Measurements from ENCODE around the gene TNFRSF8. TPM values are rescaled to one million over a fixed set of nuclear protein-coding genes. Genes with fewer than 3 reads are reported as not detected.
"Not testable (repeated sequence)": the region's sequence is repeated elsewhere in the genome, so short reads cannot be mapped to it uniquely, and the experiment has no call there.

TNFRSF8 gene
- total RNA-seq, 1 donor from 2014 or later = 33.2 TPM

DNA sequence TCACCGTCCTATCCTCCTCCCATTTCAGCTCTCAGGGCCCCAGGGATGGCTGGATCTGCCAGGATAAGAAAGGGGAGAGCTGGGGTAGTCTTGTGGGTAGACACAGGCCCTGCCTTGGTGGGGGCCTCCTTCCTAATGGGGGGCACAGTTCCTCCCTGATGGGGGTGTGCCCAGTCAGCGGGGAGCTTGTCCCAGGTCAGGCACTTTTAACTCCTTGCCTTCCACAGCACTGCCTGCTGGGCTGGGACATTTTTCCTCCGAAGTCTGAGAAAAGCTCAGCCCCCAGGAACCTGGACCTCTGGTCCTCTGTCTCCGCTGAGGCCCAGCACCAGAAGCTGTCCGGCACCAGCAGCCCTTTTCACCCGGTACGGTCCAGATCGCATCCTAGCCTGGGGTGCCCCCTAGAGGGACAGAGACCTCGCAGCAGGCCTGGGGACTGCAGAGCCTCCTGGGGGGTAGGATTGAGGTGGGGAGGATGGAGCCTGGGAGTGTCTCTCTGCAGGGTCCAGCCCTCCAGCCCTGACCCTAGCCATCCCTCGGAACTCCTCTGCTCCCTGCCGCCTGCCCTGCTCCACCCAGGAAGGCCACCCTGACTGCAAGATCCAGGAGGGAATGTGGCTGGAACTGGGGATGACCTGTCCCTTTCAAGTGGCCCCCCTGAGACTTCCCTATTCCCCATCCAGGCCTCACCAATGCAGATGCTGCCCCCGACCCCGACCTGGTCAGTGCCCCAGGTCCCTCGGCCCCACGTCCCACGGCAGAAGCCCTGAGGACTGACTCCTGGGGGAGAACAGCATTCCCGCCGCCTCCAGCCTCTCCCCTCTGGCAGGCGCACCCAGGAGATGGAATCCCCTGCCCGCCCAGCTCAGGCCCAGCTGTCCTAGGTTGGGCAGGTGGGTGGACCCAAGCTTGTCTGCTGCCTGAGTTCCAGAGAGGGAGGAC, 31.8 kb upstream of the TNFRSF8 start:
- no peak overlapping the region for H3K27ac Mint-ChIP-seq
- intact Hi-C loops (cut with micrococcal nuclease) = no loop called here
- no peak overlapping the region for H3K4me3 Mint-ChIP-seq
- H3K4me1 Mint-ChIP-seq = peaks cover 4% of the 10 kb centered on the region
- H3K27me3 Mint-ChIP-seq = no peaks in the 10 kb centered on the region
- H3K36me3 Mint-ChIP-seq (ENCODE audit: low read depth) = peaks cover 31% of the 10 kb centered on the region
- H3K9me3 Mint-ChIP-seq = no peaks in the 10 kb centered on the region
- DNase-seq = peak; percentile 85

DNA sequence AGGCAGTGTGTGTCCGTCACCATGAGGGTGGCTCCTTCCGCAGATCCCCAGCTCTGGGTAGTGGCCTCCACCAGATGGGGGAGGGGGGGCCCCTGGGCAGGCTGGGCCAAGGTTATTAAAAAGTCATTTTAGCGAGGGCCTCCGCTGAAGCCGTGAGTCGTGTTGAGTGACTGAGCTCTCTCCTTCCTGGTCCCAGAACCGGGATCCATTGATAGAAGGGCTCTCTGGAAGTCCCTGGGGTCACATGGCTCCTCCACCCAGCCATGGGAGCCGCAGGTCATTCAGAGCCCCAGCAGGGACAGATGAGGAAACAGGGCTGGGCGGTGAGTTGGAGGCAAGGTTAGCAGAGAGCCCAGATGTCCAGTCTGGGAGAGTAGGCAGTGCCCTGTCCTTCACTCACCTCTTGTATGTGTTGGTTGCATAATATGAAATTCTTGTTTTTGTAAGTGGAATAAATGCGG, 30.9 kb upstream of the TNFRSF8 start:
- Mint-ChIP-seq H3K36me3 (ENCODE audit: low read depth) (peaks cover 25% of the 10 kb centered on the region), H3K4me3 (no peak overlapping the region), H3K4me1 (no peaks in the 10 kb centered on the region), H3K27ac (no peak overlapping the region), H3K9me3 (no peaks in the 10 kb centered on the region), H3K27me3 (no peaks in the 10 kb centered on the region)
- intact Hi-C loops (cut with micrococcal nuclease) = no loop called here
- DNase-seq = no peak

GRCh38 chr1:12033441-12033840, 29.7 kb upstream of the TNFRSF8 start:
- H3K36me3 Mint-ChIP-seq (ENCODE audit: low read depth) = peaks cover 16% of the 10 kb centered on the region
- H3K9me3 Mint-ChIP-seq; intact Hi-C loops (cut with micrococcal nuclease); H3K27ac Mint-ChIP-seq; H3K4me1 Mint-ChIP-seq; H3K27me3 Mint-ChIP-seq; H3K4me3 Mint-ChIP-seq; DNase-seq: not testable (repeated sequence)

GRCh38 chr1:12034381-12034801, 28.7 kb upstream of the TNFRSF8 start:
- Mint-ChIP-seq H3K9me3 (no peaks in the 10 kb centered on the region), H3K4me1 (peaks cover 13% of the 10 kb centered on the region), H3K4me3 (no peak overlapping the region), H3K27me3 (no peaks in the 10 kb centered on the region), H3K36me3 (ENCODE audit: low read depth) (peaks cover 13% of the 10 kb centered on the region), H3K27ac (no peak overlapping the region)
- intact Hi-C loops (cut with micrococcal nuclease) = no loop called here
- DNase-seq = no peak

GRCh38 chr1:12035312-12035711, 27.8 kb upstream of the TNFRSF8 start:
- Mint-ChIP-seq H3K9me3 (no peaks in the 10 kb centered on the region), H3K4me1 (peaks cover 13% of the 10 kb centered on the region), H3K27ac (no peak overlapping the region), H3K36me3 (ENCODE audit: low read depth) (peaks cover 13% of the 10 kb centered on the region), H3K27me3 (no peaks in the 10 kb centered on the region), H3K4me3 (no peak overlapping the region)
- intact Hi-C loops (cut with micrococcal nuclease) = no loop called here
- DNase-seq = no peak

GRCh38 chr1:12037486-12038355, 25.4 kb upstream of the TNFRSF8 start:
- Mint-ChIP-seq H3K27ac (no peak overlapping the region), H3K36me3 (ENCODE audit: low read depth) (peaks cover 3% of the 10 kb centered on the region), H3K9me3 (no peaks in the 10 kb centered on the region), H3K4me3 (no peak overlapping the region), H3K27me3 (no peaks in the 10 kb centered on the region), H3K4me1 (peaks cover 16% of the 10 kb centered on the region)
- intact Hi-C loops (cut with micrococcal nuclease) = no loop called here
- DNase-seq = no peak

- Mint-ChIP-seq H3K4me1 (peaks cover 16% of the 10 kb centered on the region), H3K36me3 (ENCODE audit: low read depth) (peaks cover 3% of the 10 kb centered on the region), H3K9me3 (no peaks in the 10 kb centered on the region), H3K27me3 (no peaks in the 10 kb centered on the region), H3K27ac (peak overlapping the region; percentile 58), H3K4me3 (no peak overlapping the region)
- intact Hi-C loops (cut with micrococcal nuclease) = no loop called here
- no peak for DNase-seq
Observed at GRCh38 chr1:12038356-12039163, 24.5 kb upstream of the TNFRSF8 start.

DNA sequence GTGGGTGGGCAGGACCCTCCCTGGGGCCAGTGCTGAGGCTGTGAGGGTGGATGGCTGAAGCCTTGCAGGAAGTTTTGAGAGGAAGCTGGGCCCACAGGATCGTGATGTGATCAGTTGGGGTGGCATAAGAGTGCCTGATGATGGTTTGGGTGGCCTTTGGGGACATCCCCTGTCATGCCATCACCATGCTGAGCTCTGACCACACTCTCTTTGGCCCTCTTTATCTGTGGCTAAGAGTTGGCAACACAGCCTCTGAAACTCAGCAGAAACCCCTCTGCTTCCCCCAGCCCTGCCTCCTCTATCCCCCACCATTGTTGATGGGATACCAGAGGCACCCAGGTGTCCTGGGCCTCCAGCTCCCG, 24.0 kb upstream of the TNFRSF8 start:
- no peak overlapping the region for H3K27ac Mint-ChIP-seq
- intact Hi-C loops (cut with micrococcal nuclease) = no loop called here
- no peaks in the 10 kb centered on the region for H3K9me3 Mint-ChIP-seq
- no peak for DNase-seq
- H3K4me1 Mint-ChIP-seq = peaks cover 19% of the 10 kb centered on the region
- H3K4me3 Mint-ChIP-seq = no peak overlapping the region
- peaks cover 3% of the 10 kb centered on the region for H3K36me3 Mint-ChIP-seq (ENCODE audit: low read depth)
- peaks cover 1% of the 10 kb centered on the region for H3K27me3 Mint-ChIP-seq

DNA sequence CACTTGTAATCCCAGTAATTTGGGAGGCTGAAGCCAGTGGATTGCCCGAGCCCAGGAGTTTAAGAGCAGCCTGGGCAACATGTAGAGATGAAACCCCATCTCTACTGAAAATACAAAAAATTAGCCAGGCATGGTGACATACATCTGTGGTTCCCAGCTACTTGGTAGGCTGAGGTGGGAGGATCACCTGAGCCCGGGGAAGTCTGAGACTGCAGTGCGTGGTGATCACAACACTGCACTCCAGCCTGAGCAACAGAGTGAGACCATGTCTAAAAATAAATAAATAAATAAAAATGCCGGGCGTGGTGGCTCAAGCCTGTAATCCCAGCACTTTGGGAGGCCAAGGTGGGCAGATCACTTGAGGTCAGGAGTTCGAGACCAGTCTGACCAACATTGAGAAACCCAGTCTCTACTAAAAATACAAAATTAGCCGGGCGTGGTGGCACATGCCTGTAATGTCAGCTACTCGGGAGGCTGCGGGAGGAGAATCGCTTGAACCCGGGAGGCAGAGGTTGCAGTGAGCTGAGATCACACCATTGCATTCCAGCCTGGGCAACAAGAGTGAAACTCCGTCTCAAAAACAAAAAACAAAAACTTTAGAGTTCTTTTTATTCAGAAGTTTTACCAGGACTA, 23.2 kb upstream of the TNFRSF8 start:
- not testable (repeated sequence) for H3K4me3 Mint-ChIP-seq; DNase-seq; H3K9me3 Mint-ChIP-seq; H3K27me3 Mint-ChIP-seq; H3K36me3 Mint-ChIP-seq (ENCODE audit: low read depth)
- Mint-ChIP-seq H3K27ac (peak overlapping the region; percentile 29), H3K4me1 (peaks cover 26% of the 10 kb centered on the region)
- intact Hi-C loops (cut with micrococcal nuclease) = loop anchor here (1.0 kb wide), 1 partner anchor 23 kb away; the partner anchor contains the start of gene TNFRSF8

DNA sequence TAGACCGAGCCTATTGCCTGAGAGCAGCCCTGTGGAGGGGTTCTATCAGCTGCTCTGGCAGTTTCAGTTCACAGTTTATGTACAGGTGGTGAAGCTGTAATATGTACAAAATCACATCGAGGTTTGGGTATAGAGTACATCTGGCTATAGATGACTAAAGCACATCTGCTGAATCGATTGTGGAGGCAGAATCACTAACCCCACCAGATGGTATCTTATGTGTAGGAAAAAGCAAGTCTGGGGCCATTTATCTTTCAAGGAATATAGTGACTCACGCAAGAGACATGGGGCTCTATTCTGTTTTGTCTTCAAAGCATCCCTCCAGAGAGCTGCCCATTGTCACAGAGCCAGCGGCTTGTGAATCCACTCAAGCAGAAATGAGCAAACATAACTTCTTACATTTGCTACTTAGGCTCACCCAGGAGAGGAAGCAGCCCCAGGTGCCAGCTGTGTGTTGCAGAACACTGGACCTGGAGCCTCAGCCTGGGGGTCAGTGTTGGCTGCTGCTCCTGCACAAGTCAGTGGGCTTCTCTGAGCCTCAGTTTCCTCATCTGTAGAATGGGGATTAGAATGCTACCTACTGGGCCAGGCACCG, 22.5 kb upstream of the TNFRSF8 start:
- Mint-ChIP-seq H3K4me3 (no peak overlapping the region), H3K9me3 (no peaks in the 10 kb centered on the region), H3K4me1 (peaks cover 26% of the 10 kb centered on the region), H3K36me3 (ENCODE audit: low read depth) (peaks cover 3% of the 10 kb centered on the region), H3K27ac (peak overlapping the region; percentile 29), H3K27me3 (peaks cover 3% of the 10 kb centered on the region)
- DNase-seq = no peak
- intact Hi-C loops (cut with micrococcal nuclease) = loop anchor here (1.0 kb wide), 1 partner anchor 23 kb away; the partner anchor contains the start of gene TNFRSF8

DNA sequence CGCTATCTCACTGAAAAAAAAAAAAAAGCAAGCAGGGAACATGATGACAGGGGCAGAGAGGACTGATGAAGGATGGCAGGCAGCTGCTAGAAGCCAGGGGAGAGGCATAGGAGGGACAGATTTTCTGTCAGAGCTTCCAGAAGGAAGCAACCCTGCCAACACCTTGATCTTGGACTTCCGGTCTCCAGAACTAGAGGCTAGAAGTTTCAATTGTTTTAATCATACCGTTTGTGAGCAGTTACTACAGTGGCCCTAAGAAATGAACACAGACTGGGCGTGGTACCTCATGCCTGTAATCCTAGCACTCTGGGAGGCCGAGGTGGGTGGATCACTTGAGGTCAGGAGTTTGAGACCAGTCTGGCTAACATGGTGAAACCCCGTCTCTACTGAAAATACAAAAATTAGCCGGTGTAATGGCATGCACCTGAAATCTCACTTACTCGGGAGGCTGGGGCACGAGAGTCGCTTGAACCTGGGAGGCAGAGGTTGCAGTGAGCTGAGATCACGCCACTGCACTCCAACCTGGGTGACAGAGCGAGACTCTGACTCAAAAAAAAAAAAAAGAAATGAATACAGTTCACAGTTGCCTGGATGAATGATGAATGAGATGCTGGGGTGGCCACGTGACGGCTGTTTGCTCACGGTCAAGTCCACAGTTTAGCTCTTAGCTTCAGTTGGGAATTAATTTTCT, 18.8 kb upstream of the TNFRSF8 start:
- H3K9me3 Mint-ChIP-seq; H3K27me3 Mint-ChIP-seq; H3K36me3 Mint-ChIP-seq (ENCODE audit: low read depth); DNase-seq; H3K4me3 Mint-ChIP-seq; intact Hi-C loops (cut with micrococcal nuclease): not testable (repeated sequence)
- peak overlapping the region; percentile 41 for H3K27ac Mint-ChIP-seq
- peaks cover 20% of the 10 kb centered on the region for H3K4me1 Mint-ChIP-seq

DNA sequence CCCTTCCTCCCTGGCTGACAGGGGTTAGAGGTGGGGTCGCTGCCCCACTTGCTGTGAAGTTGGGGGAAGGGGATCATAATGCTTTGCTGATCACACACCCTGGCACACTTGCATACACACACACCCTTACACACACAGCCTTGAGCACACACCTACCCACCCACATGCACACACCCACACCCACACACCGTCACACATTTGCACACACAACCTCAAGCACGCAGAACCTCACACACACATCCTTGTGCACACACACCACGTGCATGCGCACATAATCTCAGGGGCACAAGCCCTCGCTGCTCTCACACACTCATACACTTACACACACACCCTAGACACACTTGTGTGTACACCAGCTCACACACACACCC, 16.4 kb upstream of the TNFRSF8 start:
- Mint-ChIP-seq H3K27ac (no peak overlapping the region), H3K36me3 (ENCODE audit: low read depth) (no peaks in the 10 kb centered on the region)
- intact Hi-C loops (cut with micrococcal nuclease) = loop anchor here (1.0 to 5.0 kb wide), 7 partner anchors 10 to 401 kb away; partner anchors contain the start of genes MIIP and TNFRSF8

More for the DNA sequence above, 16.4 kb upstream of the TNFRSF8 start:
- Mint-ChIP-seq H3K27me3 (peaks cover 3% of the 10 kb centered on the region), H3K9me3 (no peaks in the 10 kb centered on the region), H3K4me1 (peaks cover 18% of the 10 kb centered on the region), H3K4me3 (no peak overlapping the region)
- no peak for DNase-seq

Data from activated CD4-positive, alpha-beta T cell treated with anti-CD3 and anti-CD28 coated beads, Interleukin-2, amount 10 ng/mL, durations not matched to agents 24 days and 14 days (primary cell).